ENCODE results near the gene GRIPAP1.

The GRIPAP1 gene

GRCh38 chrX:49002091-49002935 is at the start of gene GRIPAP1:
GRIPAP1 (minus strand) TSS chrX:49002264; CDS start chrX:49002229, 35 bp downstream.
- Histone ChIP-seq H3K27ac (peak within 1 kb of the TSS; percentile 75 to 97 (median 90)), H3K4me3 (peak within 1 kb of the TSS; percentile 52 to 66 (median 64))

- Histone ChIP-seq H3K4me3 (peak overlapping the region in 2 of 7 experiments; percentile 10 to 17), H3K27ac (peak overlapping the region in 15 of 21 experiments; percentile 19 to 99 (median 57))
These were observed 41.9 kb upstream of the GRIPAP1 start for GRCh38 chrX:49043987-49044281.

GRCh38 chrX:49043220-49043986 is 41.3 kb upstream of the GRIPAP1 start, which contains the start of gene TFE3:
TFE3 (minus strand) TSS chrX:49043357; CDS start chrX:49043226, 131 bp downstream.
- peak within 1 kb of the TSS; percentile 92 to 100 (median 97) for H3K27ac ChIP-seq
- H3K4me3 ChIP-seq: peak within 1 kb of the TSS; percentile 58 to 81 (median 71)

- H3K27ac ChIP-seq: peak overlapping the region; percentile 92 to 100 (median 97)
These were observed 40.6 kb upstream of the GRIPAP1 start for GRCh38 chrX:49042581-49043219.

GRCh38 chrX:49041744-49042580 is 39.9 kb upstream of the GRIPAP1 start:
- Histone ChIP-seq H3K27ac (peak overlapping the region; percentile 22 to 100 (median 97)), H3K4me3 (peak overlapping the region; percentile 58 to 81 (median 71))

More at GRCh38 chrX:49042581-49043219, 40.6 kb upstream of the GRIPAP1 start:
- peak overlapping the region; percentile 58 to 81 (median 71) for H3K4me3 ChIP-seq

GRCh38 chrX:49040376-49040955 is 38.4 kb upstream of the GRIPAP1 start:
- Histone ChIP-seq H3K27ac (peak overlapping the region in 19 of 21 experiments; percentile 17 to 99 (median 60)), H3K4me3 (peak overlapping the region in 2 of 7 experiments; percentile 5 to 71)

- H3K4me3 ChIP-seq: peak overlapping the region in 2 of 7 experiments; percentile 5 to 71
- peak overlapping the region in 19 of 21 experiments; percentile 36 to 99 (median 66) for H3K27ac ChIP-seq
These were observed 37.7 kb upstream of the GRIPAP1 start for GRCh38 chrX:49039598-49040375.

- Histone ChIP-seq H3K4me3 (no peak overlapping the region), H3K27ac (no peak overlapping the region)
These were observed 35.9 kb upstream of the GRIPAP1 start for GRCh38 chrX:49037883-49038475.

- no peak overlapping the region for H3K27ac ChIP-seq
These were observed 28.2 kb upstream of the GRIPAP1 start for GRCh38 chrX:49030283-49030682.

GRCh38 chrX:49029876-49030275 is 27.8 kb upstream of the GRIPAP1 start:
- Histone ChIP-seq H3K4me3 (no peak overlapping the region), H3K27ac (no peak overlapping the region)

More at GRCh38 chrX:49030283-49030682, 28.2 kb upstream of the GRIPAP1 start:
- H3K4me3 ChIP-seq: no peak overlapping the region

- Histone ChIP-seq H3K4me3 (no peak overlapping the region), H3K27ac (no peak overlapping the region)
These were observed 17.7 kb upstream of the GRIPAP1 start for GRCh38 chrX:49019599-49020249.

GRCh38 chrX:49019050-49019449 is 17.0 kb upstream of the GRIPAP1 start:
- no peak overlapping the region for H3K27ac ChIP-seq
- no peak overlapping the region for H3K4me3 ChIP-seq

- Histone ChIP-seq H3K4me3 (no peak overlapping the region), H3K27ac (no peak overlapping the region)
These were observed 1.6 kb upstream of the GRIPAP1 start for GRCh38 chrX:49003696-49004095.

GRCh38 chrX:49001521-49002090 is 458 bp downstream of the GRIPAP1 start:
- Histone ChIP-seq H3K27ac (peak overlapping the region; percentile 75 to 97 (median 90)), H3K4me3 (peak overlapping the region; percentile 52 to 66 (median 64))

GRCh38 chrX:49000636-49001035 is 1.4 kb downstream of the GRIPAP1 start:
- no peak overlapping the region for H3K4me3 ChIP-seq

GRCh38 chrX:48999030-48999429 is 3.0 kb downstream of the GRIPAP1 start:
- Histone ChIP-seq H3K4me3 (no peak overlapping the region), H3K27ac (no peak overlapping the region)

More at GRCh38 chrX:49000636-49001035, 1.4 kb downstream of the GRIPAP1 start:
- peak overlapping the region in 1 of 21 experiments; percentile 12 for H3K27ac ChIP-seq

- H3K4me3 ChIP-seq: no peak overlapping the region
- no peak overlapping the region for H3K27ac ChIP-seq
These were observed 3.7 kb downstream of the GRIPAP1 start for GRCh38 chrX:48998391-48998790.

Measured in skin epidermis (tissue), 12 donors.